Measurements from ENCODE around the gene NR1I3.
A peak's percentile ranks its signal among the peaks of the same experiment; 100 is the strongest.
"Not testable (repeated sequence)": the region's sequence is repeated elsewhere in the genome, so short reads cannot be mapped to it uniquely, and the experiment has no call there.

NR1I3 gene

GRCh38 chr1:161250829-161251228 is 12.8 kb upstream of the NR1I3 start:
- DNase-seq (ENCODE audit: low read depth), result no peak

DNA sequence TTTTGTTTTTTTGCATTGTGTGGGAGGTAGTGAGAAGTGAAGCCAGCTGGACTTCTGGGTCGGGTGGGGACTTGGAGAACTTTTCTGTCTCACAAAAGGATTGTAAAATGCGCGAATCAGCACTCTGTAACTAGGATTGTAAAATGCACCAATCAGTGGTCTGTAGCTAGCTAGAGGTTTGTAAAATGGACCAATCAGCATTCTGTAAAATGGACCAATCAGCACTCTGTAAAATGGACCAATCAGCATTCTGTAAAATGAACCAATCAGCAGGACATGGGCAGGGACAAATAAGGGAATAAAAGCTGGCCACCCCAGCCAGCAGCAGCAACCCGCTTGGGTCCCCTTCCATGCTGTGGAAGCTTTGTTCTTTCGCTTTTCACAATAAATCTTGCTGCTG is 12.1 kb upstream of the NR1I3 start:
- not testable (repeated sequence) for DNase-seq (ENCODE audit: low read depth)

DNA sequence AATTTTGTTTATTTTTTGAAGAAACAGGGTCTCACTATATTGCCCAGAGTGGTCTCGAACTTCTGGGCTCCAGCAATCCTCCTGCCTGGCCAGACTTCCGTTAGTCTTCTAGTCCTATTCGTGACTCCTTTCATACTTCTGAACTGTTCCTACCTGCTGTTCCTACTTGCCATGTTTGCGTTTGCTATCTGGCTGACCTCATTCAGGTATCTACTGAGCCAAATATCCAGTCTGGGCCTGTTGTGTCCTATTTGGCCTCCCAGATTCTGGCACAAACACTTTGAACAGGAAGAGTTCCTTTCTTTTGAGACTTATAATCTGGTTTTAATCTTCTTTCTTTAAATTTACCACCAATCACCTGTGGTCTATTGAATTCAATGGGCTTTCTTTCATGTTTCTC is 6.9 kb upstream of the NR1I3 start:
- DNase-seq (ENCODE audit: low read depth), result no peak

GRCh38 chr1:161242313-161242712 is 4.3 kb upstream of the NR1I3 start:
- DNase-seq (ENCODE audit: low read depth), result no peak

DNA sequence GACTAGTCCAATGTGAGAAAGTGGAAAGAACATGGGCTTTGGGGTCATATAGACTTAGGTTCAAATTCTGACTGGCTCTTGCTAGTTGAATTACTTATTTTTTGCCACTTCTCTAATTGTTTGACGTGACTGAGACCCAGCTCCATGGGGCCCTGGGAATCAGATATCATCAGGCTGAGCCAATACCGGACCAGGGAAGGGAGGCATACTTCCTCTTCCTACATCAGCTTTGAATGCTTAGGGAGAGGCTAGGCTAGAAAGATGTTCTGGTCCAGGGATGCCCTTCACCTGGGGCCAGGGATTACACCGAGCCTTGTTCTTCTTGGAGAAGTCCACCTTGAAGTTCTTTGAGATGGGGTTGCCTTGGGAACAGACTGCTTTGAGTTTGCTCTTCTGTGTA is 3.7 kb upstream of the NR1I3 start:
- no peak for DNase-seq (ENCODE audit: low read depth)

DNA sequence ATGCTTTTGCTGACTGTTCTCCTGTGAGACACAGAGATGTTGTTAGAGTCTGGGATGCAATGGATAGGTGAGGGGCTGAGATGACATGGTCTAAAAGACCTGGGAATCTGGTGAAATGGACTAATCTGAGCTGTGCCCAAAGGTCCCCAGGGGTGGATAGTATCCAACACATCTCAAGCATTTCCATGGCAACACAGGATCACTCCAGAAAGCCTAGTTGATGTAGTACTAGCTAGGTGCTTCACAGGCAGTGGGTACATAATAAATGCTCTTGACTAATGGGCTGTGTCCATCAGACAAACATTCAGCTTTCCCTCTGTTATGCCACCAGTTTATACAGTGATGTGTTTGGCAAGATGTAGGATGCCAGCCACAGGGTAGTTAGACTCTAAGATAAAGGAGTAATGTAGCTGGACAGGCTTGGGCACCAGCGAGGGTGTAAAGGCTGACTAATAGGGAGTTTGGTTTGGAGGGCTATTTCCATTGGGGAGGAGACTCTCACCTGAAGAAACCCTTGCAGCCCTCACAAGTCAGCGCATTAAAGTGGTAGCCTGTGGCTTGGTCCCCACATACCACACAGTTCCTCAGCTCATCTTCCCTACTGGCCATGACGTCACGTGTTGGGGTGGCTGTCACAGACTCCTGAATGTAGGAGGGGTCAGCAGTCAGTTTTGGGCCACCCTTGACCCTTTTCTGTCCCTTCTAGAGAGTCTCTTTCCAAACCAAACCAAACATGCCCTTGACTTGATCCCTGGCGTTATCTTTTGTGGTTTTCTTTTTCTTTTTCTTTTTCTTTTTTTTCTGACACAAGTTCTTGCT is 1.8 kb downstream of the NR1I3 start:
- no peak for DNase-seq (ENCODE audit: low read depth)

DNA sequence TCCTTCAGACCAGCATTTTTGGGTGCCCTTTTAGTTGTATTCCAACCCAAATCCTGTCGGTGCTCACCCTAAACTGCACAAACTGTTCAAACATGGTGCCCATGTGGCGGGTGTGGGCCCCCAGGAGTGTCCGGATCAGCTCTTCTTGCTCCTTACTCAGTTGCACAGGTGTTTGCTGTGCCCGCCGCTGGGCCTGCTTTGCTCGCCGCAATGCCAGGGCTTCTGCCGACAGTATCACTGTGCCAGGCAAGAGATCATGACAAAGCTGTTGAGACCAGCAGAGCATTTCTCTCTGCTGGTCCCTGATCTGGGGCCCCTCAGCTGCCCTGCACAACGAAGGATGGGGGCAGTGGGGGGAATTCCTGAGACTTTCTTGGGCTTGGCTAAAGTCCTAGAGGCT is 4.9 kb downstream of the NR1I3 start:
- no peak for DNase-seq (ENCODE audit: low read depth)

- no peak for DNase-seq (ENCODE audit: low read depth)
Measured at GRCh38 chr1:161230762-161231161, 7.2 kb downstream of the NR1I3 start.

DNA sequence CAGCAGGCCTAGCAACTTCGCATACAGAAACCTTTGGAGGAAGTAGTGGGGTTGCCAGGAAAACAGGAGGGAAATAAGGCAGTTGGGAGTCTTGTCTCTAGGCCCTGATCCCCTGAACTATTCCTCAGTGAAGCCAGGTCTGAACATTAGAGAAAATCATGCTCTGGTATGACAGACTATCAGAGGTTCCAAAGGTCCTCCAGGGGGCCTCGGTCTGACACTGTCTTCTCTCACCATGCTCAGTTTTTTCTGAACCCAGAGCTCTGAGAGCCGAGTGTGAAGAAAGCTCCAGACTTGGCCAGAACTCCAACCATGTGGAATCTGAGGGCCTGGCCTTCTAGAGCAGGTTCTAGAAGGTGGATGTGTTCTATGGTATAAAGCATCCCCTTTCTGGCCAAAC is 8.1 kb downstream of the NR1I3 start:
- DNase-seq (ENCODE audit: low read depth), result no peak

DNA sequence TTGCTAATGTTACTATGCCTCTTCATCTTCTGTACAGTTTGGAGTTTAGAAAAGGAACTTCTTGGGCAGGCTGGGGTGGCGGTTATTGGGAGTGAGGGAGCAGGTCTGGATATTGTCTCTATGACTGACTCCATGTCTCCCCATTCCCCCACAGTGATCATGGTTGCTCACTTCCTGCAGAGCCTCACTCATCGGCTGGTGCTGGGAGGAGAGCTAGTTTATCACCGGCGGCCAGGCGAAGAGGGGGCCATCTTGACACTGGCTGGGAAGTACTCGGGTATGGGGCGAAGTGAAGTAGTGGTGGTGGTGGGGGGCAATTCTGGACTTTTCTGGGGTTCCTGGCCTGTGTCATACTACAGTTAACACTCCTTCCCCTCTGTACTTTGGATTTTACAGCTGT is 10.0 kb downstream of the NR1I3 start:
- DNase-seq (ENCODE audit: low read depth), result no peak

GRCh38 chr1:161227196-161227871 is 10.7 kb downstream of the NR1I3 start:
- DNase-seq (ENCODE audit: low read depth), result peak; percentile 65

DNA sequence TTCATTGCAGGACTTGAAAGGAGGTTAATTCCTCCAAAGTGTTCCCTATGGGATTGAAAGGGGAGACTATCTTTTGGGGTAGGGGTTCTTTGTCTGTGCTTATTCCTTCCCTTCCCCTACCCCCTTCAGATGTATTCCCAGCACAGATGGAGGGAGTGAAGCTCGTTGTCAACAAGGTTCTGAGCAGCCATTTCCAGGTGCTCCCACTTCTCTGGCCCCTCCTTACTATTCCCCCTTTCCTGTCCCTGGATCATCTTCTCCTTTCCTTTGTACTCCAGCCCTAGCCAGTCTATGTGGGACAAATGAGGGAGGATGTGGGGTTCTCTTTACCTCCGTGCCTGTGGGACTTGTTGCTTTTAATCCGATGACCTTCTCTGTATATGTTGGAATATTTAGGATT is 11.2 kb downstream of the NR1I3 start:
- DNase-seq (ENCODE audit: low read depth), result no peak

GRCh38 chr1:161226320-161226711 is 11.7 kb downstream of the NR1I3 start:
- DNase-seq (ENCODE audit: low read depth), result no peak

DNA sequence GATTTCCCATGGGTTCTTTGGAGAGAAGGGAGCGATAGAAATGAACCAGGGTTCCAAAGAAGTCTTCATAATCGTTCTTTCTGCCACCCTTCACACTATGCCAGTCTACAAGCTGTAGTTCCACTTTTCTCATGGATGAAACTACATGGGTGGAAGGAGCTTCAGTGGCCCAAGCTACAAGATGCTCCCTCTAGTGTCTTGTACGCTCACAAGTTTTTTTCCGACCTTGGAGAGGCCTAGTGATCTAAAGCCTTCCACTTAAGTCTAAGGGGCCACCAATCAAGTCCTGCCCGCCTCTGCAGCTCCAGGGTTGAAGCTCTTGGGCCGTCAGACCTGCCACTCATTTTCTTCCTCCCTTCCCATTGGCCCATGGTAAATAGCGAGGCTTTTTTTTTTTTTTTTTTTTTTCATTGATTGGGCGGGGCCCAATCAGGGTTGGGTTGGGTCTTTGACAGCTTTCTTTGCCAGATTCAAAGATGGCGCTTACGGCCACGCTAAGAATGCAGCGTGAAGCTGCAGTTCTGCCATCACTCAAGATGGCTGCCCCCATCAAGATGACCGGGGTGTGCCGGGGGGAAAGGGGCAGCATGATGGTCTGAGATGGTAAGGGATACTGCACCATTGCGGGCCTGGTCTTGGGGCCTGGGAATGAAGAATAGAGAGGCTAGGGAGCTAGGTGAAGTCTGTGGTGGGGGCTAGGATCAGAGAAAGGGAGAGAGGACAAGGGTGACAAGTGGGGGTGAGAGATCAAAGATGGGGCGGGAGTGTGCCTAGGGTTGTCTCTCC is 12.3 kb downstream of the NR1I3 start, which contains the start of gene TOMM40L:
TOMM40L (plus strand) TSS at position 527 of the 786 bp plus-strand sequence. CDS start 430 bp downstream, outside the sequence.
- peak; percentile 100 for DNase-seq (ENCODE audit: low read depth)

GRCh38 chr1:161225178-161225533 is 12.8 kb downstream of the NR1I3 start:
- DNase-seq (ENCODE audit: low read depth), result no peak

DNA sequence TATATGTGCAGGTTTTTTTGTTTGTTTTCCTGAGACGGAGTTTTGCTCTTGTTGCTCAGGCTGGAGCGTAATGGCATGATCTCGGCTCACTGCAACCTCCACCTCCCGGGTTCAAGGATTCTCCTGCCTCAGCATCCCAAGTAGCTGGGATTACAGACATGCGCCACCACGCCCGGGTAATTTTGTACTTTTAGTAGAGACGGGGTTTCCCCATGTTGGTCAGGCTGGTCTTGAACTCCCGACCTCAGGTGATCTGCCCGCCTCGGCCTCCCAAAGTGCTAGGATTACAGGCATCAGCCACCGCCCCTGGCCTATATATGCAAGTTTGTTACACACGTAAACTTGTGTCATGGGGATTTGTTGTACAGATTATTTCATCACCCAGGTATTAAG is 13.3 kb downstream of the NR1I3 start:
- not testable (repeated sequence) for DNase-seq (ENCODE audit: low read depth)

GRCh38 chr1:161223805-161224694 is 14.0 kb downstream of the NR1I3 start:
- DNase-seq (ENCODE audit: low read depth), result no peak

- no peak for DNase-seq (ENCODE audit: low read depth)
Measured at GRCh38 chr1:161222175-161223019, 15.6 kb downstream of the NR1I3 start.

GRCh38 chr1:161220002-161220401 is 18.0 kb downstream of the NR1I3 start:
- DNase-seq (ENCODE audit: low read depth), result no peak

GRCh38 chr1:161219078-161219892 is 18.7 kb downstream of the NR1I3 start:
- DNase-seq (ENCODE audit: low read depth), result no peak
